H1 (cell line): ENCODE measurements around the gene YPEL2. TPM values are rescaled to one million over a fixed set of nuclear protein-coding genes. Genes with fewer than 3 reads are reported as not detected.

Experiments
- CHD1 ChIP-seq: IDR thresholded peaks from 2 replicates; pipeline ENCODE4 v1.6.1; 2012; ENCODE audit warnings: low read depth, low read length, improper control_type of control experiment
- GTF2F1 ChIP-seq: IDR thresholded peaks from 2 replicates; pipeline ENCODE4 v1.6.1; 2012; ENCODE audit warnings: low read depth, low read length, improper control_type of control experiment, borderline replicate concordance
- RAD21 ChIP-seq, 2 experiments: IDR thresholded peaks in 1 of 2; conservative IDR thresholded peaks in 1 of 2; 2 replicates each; pipeline ENCODE4 v1.6.1; 2011; ENCODE audit warnings: low read depth in 2 of 2, low read length in 2 of 2, improper control_type of control experiment in 1 of 2, inconsistent platforms in 1 of 2, mild to moderate bottlenecking in 1 of 2, moderate library complexity in 1 of 2
- RBBP5 ChIP-seq: IDR thresholded peaks from 2 replicates; pipeline ENCODE4 v1.7.1; 2012; ENCODE audit warnings: low read depth, mild to moderate bottlenecking, inconsistent platforms, low read length, moderate library complexity, borderline replicate concordance
- SAP30 ChIP-seq: fragments of 300-600 bp; sonication (generic); IDR thresholded peaks from 2 replicates; pipeline ENCODE4 v1.7.1; 2012; ENCODE audit warnings: low read length, moderate library complexity, mild to moderate bottlenecking, inconsistent platforms; ENCODE audit not compliant: insufficient read depth, insufficient replicate concordance
- TCF12 ChIP-seq: IDR thresholded peaks from 2 replicates; pipeline ENCODE4 v1.6.1; 2011; ENCODE audit warnings: low read depth, mild to moderate bottlenecking, low read length
- polyA plus RNA-seq, 7 experiments: library from polyadenylated mRNA; depleted of rRNA in 3 of 7; stranded (reverse) in 5 of 7; unstranded in 2 of 7; fragments of >200 nt in 5 of 7; fragments of 200-250 nt in 2 of 7; gene quantifications; 1 replicate in 5 of 7; 2 replicates in 1 of 7; 4 replicates in 1 of 7; pipeline versions ENCODE4 v1.2.1 to v1.2.3, GENCODE V29; 2011 to 2013; ENCODE audit warnings: missing spikeins in 2 of 7, mixed read lengths in 2 of 7
- total RNA-seq: library from RNA; stranded (reverse); fragmentation: NEBNext Ultra II Directional; extraction: Animal tissue kit (Norgen Biotek cat#: 25700); gene quantifications from 2 replicates; pipeline ENCODE4 v1.2.1, GENCODE V29; 2021
- TF ChIP-seq, protein P1 (sequence below): fragments of 300-600 bp; sonication (generic); IDR thresholded peaks from 2 replicates; pipeline ENCODE4 v1.7.1; 2012; ENCODE audit warnings: low read length, moderate library complexity, mild to moderate bottlenecking, inconsistent platforms; ENCODE audit not compliant: insufficient replicate concordance
- TF ChIP-seq, protein P2 (sequence below), 3 experiments: IDR thresholded peaks; 1 replicate in 2 of 3; 2 replicates in 1 of 3; pipeline versions ENCODE4 v1.5.1 to v1.6.1; 2011; ENCODE audit warnings: low read length in 3 of 3, mild to moderate bottlenecking in 3 of 3, inconsistent platforms in 2 of 3, low read depth in 1 of 3, moderate library complexity in 1 of 3; ENCODE audit not compliant: insufficient read depth in 1 of 3; ENCODE audit errors: control extremely low read depth in 1 of 3

YPEL2 gene
- total and polyA plus RNA-seq, 2 of the 8 experiments (the other 6 are each of a cell fraction or from before 2014, with no cell fraction given), result 1.6 to 3.5 TPM

DNA sequence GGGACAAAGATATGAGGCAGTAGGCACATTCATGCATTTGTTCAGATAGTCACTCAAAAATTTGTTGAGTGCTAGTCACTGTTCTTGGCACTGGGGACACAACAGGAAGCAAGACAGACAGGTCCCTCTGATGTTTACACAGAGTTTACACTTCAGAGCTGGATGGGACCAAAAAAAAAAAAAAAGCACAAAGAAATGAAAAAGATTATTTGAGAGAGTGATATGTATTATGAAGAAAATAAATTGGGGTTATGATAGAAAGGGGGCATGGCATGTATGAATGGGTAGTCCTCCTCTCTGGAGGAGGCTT is 3.5 kb upstream of the YPEL2 start (continued):
- TF ChIP-seq, protein P1, sequence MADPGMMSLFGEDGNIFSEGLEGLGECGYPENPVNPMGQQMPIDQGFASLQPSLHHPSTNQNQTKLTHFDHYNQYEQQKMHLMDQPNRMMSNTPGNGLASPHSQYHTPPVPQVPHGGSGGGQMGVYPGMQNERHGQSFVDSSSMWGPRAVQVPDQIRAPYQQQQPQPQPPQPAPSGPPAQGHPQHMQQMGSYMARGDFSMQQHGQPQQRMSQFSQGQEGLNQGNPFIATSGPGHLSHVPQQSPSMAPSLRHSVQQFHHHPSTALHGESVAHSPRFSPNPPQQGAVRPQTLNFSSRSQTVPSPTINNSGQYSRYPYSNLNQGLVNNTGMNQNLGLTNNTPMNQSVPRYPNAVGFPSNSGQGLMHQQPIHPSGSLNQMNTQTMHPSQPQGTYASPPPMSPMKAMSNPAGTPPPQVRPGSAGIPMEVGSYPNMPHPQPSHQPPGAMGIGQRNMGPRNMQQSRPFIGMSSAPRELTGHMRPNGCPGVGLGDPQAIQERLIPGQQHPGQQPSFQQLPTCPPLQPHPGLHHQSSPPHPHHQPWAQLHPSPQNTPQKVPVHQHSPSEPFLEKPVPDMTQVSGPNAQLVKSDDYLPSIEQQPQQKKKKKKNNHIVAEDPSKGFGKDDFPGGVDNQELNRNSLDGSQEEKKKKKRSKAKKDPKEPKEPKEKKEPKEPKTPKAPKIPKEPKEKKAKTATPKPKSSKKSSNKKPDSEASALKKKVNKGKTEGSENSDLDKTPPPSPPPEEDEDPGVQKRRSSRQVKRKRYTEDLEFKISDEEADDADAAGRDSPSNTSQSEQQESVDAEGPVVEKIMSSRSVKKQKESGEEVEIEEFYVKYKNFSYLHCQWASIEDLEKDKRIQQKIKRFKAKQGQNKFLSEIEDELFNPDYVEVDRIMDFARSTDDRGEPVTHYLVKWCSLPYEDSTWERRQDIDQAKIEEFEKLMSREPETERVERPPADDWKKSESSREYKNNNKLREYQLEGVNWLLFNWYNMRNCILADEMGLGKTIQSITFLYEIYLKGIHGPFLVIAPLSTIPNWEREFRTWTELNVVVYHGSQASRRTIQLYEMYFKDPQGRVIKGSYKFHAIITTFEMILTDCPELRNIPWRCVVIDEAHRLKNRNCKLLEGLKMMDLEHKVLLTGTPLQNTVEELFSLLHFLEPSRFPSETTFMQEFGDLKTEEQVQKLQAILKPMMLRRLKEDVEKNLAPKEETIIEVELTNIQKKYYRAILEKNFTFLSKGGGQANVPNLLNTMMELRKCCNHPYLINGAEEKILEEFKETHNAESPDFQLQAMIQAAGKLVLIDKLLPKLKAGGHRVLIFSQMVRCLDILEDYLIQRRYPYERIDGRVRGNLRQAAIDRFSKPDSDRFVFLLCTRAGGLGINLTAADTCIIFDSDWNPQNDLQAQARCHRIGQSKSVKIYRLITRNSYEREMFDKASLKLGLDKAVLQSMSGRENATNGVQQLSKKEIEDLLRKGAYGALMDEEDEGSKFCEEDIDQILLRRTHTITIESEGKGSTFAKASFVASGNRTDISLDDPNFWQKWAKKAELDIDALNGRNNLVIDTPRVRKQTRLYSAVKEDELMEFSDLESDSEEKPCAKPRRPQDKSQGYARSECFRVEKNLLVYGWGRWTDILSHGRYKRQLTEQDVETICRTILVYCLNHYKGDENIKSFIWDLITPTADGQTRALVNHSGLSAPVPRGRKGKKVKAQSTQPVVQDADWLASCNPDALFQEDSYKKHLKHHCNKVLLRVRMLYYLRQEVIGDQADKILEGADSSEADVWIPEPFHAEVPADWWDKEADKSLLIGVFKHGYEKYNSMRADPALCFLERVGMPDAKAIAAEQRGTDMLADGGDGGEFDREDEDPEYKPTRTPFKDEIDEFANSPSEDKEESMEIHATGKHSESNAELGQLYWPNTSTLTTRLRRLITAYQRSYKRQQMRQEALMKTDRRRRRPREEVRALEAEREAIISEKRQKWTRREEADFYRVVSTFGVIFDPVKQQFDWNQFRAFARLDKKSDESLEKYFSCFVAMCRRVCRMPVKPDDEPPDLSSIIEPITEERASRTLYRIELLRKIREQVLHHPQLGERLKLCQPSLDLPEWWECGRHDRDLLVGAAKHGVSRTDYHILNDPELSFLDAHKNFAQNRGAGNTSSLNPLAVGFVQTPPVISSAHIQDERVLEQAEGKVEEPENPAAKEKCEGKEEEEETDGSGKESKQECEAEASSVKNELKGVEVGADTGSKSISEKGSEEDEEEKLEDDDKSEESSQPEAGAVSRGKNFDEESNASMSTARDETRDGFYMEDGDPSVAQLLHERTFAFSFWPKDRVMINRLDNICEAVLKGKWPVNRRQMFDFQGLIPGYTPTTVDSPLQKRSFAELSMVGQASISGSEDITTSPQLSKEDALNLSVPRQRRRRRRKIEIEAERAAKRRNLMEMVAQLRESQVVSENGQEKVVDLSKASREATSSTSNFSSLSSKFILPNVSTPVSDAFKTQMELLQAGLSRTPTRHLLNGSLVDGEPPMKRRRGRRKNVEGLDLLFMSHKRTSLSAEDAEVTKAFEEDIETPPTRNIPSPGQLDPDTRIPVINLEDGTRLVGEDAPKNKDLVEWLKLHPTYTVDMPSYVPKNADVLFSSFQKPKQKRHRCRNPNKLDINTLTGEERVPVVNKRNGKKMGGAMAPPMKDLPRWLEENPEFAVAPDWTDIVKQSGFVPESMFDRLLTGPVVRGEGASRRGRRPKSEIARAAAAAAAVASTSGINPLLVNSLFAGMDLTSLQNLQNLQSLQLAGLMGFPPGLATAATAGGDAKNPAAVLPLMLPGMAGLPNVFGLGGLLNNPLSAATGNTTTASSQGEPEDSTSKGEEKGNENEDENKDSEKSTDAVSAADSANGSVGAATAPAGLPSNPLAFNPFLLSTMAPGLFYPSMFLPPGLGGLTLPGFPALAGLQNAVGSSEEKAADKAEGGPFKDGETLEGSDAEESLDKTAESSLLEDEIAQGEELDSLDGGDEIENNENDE, result no peak
- no peak for TF ChIP-seq TCF12
- TF ChIP-seq SAP30, result no peak
- TF ChIP-seq, protein P2, sequence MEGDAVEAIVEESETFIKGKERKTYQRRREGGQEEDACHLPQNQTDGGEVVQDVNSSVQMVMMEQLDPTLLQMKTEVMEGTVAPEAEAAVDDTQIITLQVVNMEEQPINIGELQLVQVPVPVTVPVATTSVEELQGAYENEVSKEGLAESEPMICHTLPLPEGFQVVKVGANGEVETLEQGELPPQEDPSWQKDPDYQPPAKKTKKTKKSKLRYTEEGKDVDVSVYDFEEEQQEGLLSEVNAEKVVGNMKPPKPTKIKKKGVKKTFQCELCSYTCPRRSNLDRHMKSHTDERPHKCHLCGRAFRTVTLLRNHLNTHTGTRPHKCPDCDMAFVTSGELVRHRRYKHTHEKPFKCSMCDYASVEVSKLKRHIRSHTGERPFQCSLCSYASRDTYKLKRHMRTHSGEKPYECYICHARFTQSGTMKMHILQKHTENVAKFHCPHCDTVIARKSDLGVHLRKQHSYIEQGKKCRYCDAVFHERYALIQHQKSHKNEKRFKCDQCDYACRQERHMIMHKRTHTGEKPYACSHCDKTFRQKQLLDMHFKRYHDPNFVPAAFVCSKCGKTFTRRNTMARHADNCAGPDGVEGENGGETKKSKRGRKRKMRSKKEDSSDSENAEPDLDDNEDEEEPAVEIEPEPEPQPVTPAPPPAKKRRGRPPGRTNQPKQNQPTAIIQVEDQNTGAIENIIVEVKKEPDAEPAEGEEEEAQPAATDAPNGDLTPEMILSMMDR (IDR thresholded peaks at IDR 0.05; ENCODE audit: control extremely low read depth in 1 of 3, insufficient read depth in 1 of 3, low read depth in 1 of 3, low read length in 3 of 3), result no peak
- no peak for TF ChIP-seq CHD1
- no peak for TF ChIP-seq GTF2F1
- TF ChIP-seq RBBP5, result no peak
- no peak for TF ChIP-seq RAD21 (IDR thresholded peaks at IDR 0.05 in 1 of 2, conservative IDR thresholded peaks at IDR 0.05 in 1 of 2; ENCODE audit: low read depth in 2 of 2, low read length in 2 of 2)
- TF ChIP-seq, all 59 proteins: peak for 0
